HG03039 (cell line): ENCODE results near the gene CRTC3.
"Not testable (repeated sequence)": the region's sequence is repeated elsewhere in the genome, so short reads cannot be mapped to it uniquely, and the experiment has no call there.

Experiments
- ATAC-seq: cut with Tn5 transposase; IDR thresholded peaks from one replicate; pipeline ENCODE4 v1.9.1; 2021; ENCODE audit warnings: mild to moderate bottlenecking, moderate library complexity; ENCODE audit not compliant: unreplicated experiment

Gene CRTC3, protein sequence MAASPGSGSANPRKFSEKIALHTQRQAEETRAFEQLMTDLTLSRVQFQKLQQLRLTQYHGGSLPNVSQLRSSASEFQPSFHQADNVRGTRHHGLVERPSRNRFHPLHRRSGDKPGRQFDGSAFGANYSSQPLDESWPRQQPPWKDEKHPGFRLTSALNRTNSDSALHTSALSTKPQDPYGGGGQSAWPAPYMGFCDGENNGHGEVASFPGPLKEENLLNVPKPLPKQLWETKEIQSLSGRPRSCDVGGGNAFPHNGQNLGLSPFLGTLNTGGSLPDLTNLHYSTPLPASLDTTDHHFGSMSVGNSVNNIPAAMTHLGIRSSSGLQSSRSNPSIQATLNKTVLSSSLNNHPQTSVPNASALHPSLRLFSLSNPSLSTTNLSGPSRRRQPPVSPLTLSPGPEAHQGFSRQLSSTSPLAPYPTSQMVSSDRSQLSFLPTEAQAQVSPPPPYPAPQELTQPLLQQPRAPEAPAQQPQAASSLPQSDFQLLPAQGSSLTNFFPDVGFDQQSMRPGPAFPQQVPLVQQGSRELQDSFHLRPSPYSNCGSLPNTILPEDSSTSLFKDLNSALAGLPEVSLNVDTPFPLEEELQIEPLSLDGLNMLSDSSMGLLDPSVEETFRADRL

DNA sequence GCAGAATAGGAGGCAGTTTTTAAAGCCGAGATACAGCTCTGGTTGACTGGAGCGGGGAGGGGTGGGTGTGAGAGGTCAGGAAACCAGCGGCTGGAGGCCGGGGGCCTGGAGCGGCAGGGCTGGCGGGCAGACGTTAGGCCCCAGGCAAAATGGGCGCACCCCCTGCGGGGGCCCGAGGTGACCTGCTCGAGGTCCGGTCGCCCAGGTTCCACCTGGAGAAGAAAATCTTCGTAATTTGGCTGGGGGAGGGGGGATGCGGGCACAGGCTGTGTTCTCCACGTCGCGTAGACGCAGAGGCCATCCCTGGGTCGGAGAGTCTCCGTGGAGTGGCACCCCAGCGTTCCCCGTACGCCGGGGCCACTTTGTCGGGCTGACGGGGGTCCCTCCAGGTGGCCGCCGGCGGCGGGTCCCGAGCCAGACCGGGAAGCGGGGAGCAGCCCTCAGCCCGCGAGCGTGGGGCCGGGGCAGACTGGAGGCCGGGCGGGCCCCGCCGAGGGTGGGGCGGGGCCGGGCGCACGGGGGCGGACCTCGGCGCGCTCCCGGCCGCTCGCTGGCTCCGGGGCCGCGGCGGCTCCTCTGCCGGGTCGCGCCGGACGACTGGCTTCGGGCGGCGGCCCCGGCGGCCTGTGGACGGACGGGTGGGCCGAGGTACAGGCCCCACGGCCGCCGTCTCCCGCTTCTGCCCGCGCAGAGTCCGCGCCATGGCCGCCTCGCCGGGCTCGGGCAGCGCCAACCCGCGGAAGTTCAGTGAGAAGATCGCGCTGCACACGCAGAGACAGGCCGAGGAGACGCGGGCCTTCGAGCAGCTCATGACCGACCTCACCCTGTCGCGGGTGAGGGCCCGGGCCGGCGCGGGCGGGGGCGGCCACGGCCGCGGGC is at the start of gene CRTC3:
Gene CRTC3, plus strand, starts transcription at position 553 of the 879 bp plus-strand sequence. Its CDS starts 149 bp downstream, at position 702.
- peak; percentile 65 for ATAC-seq

DNA sequence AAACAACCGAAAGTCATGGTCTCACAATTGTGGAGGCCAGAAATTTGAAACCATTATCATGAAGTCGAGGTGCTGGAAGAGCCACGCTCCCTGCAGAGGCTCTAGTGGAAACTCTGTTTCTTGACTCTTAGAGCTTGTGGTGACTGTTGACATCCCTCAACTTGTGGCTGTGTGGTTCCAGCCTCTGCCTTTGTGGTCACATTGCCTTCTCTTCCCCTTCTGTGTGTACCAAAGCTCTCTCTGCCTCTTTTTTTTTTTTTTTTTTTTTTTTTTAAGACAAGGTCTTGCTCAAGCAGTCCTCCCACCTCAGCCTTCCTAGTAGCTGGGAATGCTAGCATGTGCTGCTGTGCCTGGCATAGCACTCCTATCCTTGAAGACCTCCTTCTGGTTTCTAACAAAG is 48.7 kb upstream of the CRTC3 start:
- ATAC-seq: no peak

DNA sequence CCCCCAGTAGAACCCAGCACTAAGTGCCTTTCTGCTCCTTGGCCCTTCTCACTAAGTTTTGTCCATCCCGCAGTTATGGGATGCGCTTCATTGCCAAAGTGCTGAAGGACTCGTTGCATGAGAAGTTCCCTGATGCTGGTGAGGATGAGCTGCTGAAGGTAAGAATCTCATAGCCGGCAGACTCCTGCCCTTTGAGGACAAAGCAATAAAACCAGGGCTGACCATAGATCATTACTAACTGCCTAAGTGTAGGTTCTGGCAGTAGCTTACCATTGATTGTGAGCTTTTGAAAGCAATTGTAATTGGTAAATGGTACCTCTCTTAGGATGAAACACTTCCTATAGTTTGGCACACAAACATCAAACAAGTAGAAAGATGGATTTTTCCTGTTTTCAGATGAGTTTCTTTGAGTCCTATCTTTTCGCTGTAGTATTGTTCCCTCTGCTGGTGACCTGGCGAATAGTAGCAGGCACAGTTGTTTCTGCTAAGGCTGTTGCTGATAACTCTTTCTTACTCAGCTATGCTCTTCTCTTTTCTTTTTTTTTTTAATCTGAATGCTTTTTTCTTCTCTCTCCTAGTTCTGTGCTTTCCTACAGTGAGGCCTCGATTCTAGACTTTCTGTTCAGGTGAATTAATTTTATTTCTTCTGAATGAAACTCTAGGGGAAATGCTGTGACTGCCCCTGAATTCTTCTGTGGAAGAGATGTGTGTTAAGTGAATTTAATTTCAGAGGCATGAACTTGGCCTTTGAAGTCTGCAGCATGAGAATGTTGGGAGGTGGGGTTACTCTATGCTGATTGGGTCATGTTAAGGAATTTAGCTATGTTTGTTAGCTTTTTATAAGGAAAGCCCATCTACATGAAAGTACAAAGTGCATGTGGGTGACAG is 47.4 kb upstream of the CRTC3 start:
- ATAC-seq: no peak

DNA sequence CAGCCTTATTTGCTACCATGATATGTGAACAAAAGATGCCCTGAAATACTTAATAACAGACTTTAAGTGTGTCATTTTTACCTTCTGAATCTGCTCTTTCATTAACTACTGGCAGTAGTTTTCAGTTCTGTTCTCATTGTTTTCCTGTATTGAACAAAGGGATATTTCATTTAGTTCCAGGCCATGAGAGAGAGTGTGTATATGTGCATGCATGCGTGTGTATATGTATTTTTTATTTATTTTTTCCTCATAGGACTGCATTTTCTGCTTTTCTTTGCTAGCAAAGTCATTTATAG is 46.8 kb upstream of the CRTC3 start:
- no peak for ATAC-seq

DNA sequence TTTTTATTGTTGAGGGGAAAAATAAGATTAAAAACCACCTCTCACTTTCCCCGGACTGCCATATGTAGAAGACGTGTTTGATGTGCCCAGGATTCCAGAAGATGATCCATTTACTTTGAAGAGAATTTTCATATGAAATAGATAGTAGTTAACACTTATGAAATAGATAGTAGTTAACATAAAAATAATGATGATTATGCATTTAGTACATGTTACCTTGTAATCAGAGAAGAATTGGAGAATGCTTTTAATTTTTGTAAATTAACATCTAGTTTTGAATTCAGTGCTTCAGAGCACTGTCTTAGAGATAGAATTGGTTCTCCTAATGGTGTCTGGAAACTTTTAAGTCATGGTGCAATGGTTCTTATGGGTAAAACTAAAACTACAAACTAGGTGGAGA is 46.1 kb upstream of the CRTC3 start:
- no peak for ATAC-seq

DNA sequence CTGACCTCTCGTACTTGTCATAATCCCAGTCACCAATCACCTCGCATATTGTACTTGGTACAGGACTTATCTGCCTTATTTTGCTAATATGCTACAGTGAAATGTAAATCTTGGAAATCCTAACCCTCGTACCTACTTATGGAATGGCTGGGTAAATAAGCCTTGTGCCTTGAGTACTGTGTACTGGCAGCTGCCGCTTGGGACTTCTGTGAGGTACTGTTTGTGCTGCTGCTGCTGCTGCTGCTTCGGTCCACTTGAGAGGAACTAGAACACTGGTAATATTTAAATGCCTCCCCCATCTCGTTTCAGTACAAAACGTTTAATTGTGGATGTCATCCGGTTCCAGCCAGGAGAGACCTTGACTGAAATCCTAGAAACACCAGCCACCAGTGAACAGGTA is 42.5 kb upstream of the CRTC3 start:
- no peak for ATAC-seq

DNA sequence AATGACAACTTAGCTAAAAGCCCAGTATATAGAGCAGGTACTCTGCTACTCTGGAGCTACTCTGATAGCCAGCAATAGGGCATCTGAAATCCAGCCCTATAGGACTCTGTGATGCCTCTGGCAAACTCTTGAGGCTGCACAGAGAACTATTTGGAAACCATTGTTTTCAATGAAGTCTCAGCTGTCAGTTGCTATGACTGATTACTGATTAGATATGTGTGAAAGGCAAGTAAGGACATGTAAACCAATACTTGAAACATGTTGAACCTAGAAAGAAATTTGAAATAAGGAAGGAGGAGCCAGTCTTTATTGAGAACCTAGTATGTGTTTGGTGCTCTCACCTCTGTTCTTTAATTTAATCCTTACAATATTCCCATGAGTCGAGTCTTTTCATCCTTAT is 40.2 kb upstream of the CRTC3 start:
- ATAC-seq: no peak

DNA sequence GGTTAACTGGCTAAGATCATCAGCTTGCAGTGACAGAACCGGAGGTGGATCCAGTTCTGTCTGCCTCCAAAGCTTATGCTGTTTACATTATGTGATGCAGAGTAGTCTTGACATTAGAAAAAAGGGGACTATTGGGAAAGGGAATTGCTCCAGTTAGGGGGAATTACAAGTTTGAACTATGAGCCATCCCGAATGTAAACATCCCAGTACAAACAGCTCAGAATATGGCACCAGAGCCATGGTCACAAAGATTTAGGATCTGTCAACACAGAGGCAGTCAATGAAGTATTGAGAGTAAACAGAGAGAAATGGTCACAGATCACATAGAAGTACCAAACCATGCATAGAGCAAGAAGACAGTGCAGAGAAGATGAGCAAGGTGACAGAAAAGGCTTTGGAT is 39.8 kb upstream of the CRTC3 start:
- no peak for ATAC-seq

DNA sequence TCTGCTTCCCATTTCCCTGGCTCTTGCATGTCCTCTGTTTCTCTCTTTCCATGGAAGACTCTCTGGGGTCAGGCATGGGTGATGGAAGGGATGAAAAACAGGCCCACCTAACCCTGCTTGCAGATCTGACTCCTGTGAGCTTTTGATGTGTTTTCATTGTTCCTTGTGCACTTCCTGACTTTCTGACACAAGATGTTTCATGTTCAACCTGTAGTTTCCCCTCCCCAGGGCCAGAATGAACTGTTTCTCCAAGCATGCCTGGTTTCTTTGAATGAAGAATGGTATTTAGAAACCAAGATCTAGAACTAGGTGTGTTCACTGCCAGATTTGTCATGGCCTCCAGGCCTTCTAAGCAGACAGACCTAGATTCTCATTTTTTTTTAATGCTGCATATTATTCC is 36.1 kb upstream of the CRTC3 start:
- no peak for ATAC-seq

DNA sequence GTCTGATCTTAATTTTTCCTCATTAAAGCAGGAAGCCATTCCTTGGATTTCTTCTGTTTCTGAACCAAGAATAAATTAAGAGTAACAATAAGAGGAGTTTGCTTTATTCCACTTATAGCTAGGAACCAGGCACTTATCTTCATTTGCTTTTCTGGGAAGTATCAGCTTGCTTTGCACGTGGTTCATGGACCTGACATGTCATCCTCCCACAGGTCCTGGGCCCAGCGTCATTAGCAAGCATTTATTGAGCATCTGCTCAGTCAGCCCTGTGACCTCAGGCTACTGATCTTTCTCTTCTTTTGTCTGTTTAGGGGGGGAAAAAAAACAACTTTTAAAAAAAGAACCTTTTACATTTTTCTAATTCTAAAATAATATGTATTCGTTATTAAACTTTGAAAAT is 34.7 kb upstream of the CRTC3 start:
- ATAC-seq: no peak

DNA sequence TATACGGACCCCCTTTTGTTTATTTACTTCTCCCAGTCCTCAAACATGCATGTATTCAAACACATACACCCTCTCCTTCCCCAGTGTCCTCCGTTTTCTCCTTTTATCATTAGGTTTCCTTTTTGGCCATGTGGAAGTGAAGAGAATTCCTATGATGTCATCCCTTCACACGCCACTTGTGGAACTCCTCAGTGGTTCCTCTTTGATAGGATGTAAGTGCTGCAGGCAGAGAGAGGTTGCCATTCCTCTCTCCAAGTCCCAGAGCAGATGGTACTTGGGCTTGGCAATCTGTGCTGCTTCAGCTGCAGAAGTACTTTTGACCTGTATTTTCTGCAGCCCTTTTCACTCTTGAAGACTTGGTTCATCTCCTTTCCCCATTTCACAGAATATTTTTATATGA is 32.9 kb upstream of the CRTC3 start:
- ATAC-seq: no peak

DNA sequence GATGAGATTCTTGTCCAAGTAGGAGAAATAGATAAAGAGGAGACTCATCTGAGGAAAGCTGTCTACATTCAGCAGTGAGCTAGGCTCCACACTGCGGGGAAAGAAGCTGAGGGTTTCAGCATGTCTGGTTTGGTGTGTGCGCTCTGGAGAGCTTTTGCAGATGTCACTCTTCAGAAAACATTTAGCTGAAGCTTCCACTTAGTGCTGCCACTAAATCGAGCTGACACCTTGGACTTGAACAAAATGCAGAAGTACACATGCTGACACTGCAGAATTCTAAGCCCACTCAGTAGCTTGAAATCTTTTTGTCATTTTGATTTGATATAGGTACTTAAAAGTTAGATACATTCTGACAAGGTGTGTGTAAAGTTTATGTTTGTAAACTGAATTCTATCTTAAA is 32.3 kb upstream of the CRTC3 start:
- no peak for ATAC-seq

DNA sequence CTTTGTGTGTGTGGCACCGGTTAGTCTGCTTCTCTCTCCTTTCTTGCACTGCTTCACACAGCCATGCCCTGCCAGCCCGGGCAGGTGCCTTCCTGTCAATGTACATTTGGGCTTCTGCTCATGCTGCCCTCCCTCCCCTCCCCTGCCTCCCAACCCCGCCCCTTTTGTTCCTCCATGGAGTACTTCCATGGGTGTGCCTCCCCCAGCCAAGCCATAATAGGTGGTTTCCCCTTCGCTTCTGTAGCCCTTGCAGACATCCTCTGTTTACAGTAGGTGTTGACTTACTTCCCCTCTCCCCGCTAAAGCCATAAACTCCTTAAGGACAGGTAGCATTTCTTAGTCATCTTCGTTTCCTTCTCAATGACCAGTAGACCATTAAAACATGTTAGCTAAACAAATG is 31.8 kb upstream of the CRTC3 start:
- no peak for ATAC-seq

DNA sequence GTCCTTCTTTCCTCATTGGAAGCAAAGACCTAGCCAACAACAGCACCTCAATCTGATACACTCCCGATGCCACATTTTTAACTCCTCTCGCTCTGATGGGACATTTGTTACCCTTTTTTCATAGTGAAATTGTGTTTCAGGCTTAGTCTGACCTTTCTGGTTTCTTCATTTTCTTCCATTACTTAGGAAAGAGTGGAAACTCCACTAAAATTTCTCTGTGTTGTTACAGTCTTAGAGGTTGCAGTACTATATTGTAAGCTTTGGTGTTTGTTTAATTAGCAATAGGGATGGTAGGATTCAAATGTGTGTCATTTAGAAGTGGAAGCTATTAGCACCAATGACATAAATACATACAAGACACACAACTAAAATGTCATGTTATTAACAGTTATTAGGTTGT is 29.6 kb upstream of the CRTC3 start:
- ATAC-seq: no peak

DNA sequence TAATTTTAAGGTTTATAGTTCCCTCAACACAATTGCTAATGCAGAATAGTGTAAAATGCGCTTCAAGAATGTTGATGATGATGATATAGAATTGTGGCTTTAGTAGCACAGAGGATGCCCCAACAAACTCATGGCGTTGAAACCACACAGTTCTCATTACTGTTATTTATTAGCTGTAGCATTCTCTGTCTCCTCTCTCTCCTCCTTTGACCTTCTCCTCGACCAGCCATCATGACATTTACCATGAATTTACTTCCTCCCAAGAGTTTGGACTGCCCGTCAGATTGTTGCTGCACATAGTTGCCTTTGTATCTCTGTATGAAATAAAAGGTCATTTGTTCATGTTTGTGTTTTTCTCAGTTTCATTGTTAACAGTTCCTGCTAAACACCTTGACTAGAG is 27.8 kb upstream of the CRTC3 start:
- ATAC-seq: no peak

DNA sequence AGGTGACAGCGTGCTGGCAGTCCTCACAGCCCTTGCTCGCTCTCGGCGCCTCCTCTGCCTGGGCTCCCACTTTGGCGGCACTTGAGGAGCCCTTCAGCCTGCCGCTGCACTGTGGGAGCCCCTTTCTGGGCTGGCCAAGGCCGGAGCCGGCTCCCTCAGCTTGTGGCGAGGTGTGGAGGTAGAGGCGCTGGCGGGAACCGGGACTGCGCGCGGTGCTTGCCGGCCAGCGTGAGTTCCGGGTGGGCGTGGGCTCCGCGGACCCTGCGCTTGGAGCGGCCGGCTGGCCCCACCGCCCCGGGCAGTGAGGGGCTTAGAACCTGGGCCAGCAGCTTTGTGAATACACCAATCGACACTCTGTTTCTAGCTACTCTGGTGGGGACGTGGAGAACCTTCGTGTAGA is 18.9 kb upstream of the CRTC3 start:
- ATAC-seq: not testable (repeated sequence)

DNA sequence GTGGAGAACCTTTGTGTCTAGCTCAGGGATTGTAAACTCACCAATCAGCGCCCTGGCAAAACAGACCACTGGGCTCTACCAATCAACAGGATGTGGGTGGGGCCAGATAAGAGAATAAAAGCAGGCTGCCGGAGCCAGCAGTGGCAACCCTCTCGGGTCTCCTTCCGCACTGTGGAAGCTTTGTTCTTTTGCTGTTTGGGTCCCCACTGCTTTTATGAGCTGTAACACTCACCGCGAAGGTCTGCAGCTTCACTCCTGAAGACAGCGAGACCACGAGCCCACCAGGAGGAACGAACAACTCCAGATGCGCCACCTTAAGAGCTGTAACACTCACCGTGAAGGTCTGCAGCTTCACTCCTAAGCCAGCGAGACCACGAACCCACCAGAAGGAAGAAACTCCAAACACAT is 18.5 kb upstream of the CRTC3 start:
- not testable (repeated sequence) for ATAC-seq

DNA sequence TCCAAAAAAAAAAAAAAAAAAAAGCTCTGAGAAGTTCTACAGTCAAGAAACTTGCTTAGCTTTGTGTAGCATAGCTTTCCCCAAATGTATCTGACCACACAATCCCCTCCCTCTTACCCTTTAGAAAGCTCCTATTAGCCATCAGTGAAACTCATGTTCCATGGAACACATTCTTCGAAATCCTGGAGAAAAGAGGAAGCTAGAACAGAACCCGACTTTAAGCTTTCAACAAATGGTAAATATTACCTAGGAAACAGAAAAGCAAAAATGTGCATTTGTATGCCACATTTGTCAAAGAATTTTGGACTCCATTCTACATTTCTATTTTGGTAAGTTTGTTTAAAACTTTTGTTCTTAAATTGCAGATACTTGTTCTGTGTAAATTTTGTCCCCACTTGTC is 17.4 kb upstream of the CRTC3 start:
- no peak for ATAC-seq

DNA sequence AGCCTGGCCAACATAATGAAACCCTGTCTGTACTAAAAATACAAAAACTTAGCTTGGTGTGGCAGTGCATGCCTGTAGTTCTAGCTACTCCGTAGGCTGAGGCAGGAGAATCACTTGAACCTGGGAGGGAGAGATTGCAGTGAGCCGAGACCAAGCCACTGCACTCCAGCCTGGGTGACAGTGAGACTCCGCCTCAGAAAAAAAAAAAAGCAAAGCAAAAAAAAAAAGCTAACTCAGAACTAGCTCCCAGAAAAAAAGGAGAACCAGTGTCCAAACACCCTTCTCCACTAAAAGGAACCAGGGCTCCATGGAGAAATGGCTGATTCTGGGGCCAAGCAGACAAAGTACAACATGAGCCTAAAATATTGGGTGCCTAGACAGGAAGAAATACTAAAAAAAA is 16.7 kb upstream of the CRTC3 start:
- no peak for ATAC-seq

DNA sequence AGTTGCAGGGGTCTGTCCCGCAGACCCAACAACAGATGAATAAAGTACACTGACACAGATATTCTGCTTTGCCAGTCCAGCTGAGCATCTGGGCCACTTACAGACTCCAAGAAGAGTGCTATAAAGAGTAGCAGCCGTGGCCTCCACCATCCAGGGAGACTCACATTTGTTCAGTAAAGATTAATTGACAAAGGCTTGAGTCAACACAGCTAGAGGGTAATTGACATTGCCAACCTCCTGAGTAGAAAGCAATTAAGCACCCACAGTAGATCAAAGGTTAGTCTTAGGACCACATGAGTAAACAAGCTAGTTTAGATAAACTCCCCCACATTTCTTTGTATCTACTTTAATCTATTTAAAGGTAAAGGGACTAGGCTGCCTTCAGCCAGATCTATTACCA is 16.3 kb upstream of the CRTC3 start:
- no peak for ATAC-seq

DNA sequence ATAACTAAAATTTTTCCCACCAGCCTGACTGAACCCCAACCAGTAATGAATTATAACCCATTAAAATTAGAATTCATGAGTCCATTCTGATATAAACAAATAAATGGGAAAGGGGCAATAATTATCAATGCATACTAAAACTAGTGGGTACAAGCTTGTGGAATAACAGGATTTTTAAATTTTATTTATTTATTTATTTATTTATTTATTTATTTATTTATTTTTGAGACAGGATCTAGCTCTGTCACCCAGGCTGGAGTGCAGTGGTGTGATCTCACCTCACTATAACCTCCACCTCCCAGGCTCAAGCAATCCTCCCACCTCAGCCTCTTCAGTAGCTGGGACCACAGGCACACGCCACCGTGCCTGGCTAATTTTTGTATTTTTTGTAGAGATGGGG is 15.8 kb upstream of the CRTC3 start:
- ATAC-seq: not testable (repeated sequence)
